A673 (cell line): ENCODE data around the gene BTRC.

ENCODE experiments used
- EZH2 ChIP-seq: fragments of 200-600 bp; sonication (generic); IDR thresholded peaks from 2 replicates; pipeline ENCODE4 v1.6.1; 2017; ENCODE audit warnings: borderline replicate concordance, low read depth, mild to moderate bottlenecking, mixed read lengths, antibody characterized with exemption, low read length; ENCODE audit not compliant: poor library complexity, severe bottlenecking
- TF ChIP-seq, protein P1 (sequence below): fragments of 300-800, 200-600 bp; sonication (generic); conservative IDR thresholded peaks from 2 replicates; pipeline ENCODE4 v1.5.1; 2017; ENCODE audit warnings: low read depth, mild to moderate bottlenecking, antibody characterized with exemption, low read length, moderate library complexity, mixed read lengths

GRCh38 chr10:101558671-101559595, 205.0 kb downstream of the BTRC start:
- TF ChIP-seq, protein P1, sequence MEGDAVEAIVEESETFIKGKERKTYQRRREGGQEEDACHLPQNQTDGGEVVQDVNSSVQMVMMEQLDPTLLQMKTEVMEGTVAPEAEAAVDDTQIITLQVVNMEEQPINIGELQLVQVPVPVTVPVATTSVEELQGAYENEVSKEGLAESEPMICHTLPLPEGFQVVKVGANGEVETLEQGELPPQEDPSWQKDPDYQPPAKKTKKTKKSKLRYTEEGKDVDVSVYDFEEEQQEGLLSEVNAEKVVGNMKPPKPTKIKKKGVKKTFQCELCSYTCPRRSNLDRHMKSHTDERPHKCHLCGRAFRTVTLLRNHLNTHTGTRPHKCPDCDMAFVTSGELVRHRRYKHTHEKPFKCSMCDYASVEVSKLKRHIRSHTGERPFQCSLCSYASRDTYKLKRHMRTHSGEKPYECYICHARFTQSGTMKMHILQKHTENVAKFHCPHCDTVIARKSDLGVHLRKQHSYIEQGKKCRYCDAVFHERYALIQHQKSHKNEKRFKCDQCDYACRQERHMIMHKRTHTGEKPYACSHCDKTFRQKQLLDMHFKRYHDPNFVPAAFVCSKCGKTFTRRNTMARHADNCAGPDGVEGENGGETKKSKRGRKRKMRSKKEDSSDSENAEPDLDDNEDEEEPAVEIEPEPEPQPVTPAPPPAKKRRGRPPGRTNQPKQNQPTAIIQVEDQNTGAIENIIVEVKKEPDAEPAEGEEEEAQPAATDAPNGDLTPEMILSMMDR = no peak
- no peak for TF ChIP-seq EZH2
